GM21786 (cell line): ENCODE results near the gene NPTX2.

Experiments used
- ATAC-seq: cut with Tn5 transposase; IDR thresholded peaks from one replicate; pipeline ENCODE4 v1.9.1; 2021; ENCODE audit not compliant: unreplicated experiment

NPTX2 gene

DNA sequence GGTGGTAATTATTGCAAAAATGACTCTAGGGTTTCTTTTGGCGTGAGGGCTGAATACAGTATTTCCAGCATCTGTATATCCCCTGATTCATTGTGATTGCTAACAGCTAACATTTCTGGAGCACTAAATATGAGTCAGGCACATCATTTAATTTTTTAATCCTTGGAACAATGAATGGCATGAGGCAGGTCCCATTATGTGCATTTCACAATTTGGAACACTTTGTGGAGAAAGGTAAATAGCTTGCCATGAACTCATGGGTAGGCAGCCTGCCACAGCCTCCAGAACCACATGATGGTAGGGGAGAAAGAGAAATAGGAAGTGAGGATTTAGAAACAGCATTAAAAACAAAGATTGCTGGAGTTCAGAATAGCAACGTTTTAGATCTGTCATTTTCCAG is 1.7 kb downstream of the NPTX2 start:
- no peak for ATAC-seq

DNA sequence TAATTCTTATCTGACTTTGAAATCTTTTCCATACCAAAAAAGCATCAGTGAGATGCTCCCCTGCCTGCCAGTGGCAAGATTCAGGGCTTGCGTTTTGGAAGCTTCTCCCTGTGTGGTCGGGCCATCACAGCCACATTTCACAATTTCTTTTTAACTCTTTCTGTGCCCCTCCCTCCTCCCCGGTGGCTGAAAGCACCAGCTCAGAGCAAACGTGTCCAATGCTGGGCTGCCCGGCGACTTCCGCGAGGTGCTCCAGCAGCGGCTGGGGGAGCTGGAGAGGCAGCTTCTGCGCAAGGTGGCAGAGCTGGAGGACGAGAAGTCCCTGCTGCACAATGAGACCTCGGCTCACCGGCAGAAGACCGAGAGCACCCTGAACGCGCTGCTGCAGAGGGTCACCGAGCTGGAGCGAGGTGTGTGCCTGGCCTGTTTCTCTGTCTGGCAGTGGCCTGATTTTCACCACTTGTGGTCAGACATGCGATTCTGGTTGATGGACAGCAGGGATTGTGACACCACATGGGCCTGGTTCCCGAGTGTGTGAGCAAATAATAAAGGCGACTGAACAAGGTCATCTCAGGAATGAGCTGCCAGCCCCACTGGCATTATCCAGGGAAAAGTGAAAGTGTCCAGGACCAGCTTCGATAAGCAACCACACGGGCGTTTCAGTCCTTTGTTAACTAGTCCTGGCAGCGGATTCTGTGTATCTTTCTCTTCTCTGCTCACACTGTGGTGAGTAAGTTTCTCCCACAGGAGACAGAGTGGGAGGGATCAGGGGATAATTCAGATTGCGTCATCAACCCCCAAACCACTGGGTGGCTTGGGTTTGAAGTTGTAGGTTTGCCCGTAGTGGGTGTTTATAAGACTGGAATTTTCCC is 2.6 kb downstream of the NPTX2 start:
- ATAC-seq: no peak

DNA sequence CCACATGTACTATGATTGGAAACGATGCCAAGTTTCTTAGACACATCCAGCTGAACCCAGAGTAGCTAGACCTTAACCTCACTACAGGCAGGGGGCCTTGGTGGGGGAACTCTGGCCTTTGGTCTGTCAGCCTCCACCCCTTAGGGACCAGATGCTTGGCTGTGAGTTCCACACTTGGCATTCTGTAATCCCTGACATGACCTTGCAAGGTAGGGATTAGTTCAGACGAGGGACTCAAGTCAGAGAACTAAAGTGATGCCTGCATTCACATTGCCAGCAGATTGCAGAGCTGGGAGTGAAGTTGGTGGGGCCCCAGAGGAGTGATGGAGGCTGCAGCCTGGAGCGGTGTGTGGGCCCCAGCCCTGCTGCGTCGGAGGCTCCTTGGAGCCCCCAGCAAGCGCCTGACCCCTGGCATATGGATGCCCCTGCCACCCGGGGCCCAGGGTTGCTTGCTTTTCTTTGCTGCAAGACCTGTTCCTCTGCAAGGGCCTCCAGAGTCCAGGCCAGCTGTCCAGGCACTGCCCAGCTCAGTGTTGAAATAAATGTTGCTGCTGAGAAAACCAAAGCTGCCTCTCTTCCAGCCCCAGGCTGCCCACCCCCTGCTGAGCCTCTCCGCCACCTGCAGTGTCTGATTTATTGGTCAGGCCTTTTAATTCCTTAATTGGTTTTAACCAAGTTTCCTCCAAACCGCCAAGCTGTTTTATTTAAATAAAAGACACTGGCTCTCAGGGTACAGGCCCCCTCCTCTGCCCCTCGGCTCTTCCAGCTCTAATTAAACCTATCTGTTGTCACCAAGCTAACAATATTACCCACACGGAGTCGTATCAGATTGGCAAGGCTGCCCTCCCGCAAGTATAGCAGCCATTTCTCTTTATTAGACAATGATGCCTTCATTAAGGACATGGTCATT is 4.7 kb downstream of the NPTX2 start:
- ATAC-seq: no peak

DNA sequence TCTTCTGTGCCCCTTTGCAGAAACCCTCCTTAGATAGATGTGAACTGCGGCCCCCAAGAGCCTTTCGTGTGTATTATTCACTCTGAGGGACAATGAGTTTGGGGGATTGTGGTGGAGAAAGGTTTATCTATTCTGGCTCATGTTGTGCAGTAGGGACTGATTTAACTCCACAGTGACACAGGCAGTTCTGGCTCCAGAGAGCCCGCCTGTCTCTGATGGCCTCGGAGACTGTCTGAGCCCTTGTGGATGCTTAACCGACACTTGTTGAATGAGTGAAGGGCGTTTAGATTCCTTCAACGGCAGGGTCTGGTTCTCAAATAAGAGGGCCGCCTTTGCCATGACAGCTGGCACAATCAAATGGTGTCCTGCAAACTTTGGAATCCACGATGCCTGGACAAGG is 5.8 kb downstream of the NPTX2 start:
- no peak for ATAC-seq

DNA sequence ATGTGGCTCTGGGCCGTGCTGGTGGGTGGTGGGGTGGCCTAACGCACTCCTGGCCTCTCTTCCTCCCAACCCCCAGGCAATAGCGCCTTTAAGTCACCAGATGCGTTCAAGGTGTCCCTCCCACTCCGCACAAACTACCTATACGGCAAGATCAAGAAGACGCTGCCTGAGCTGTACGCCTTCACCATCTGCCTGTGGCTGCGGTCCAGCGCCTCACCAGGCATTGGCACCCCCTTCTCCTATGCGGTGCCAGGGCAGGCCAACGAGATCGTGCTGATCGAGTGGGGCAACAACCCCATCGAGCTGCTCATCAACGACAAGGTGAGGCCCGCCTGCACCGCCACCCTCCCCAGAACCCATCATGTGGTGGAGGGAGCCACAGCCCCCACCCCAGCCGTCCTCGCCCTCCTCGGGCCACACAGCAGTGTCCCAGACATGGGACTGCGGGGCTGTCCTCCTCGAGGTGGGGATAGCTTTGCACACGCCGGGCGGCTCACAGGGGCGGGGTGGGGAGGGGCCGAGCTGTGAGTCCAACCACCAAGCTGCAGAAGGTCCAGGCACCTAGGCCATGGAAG is 7.8 kb downstream of the NPTX2 start:
- no peak for ATAC-seq

DNA sequence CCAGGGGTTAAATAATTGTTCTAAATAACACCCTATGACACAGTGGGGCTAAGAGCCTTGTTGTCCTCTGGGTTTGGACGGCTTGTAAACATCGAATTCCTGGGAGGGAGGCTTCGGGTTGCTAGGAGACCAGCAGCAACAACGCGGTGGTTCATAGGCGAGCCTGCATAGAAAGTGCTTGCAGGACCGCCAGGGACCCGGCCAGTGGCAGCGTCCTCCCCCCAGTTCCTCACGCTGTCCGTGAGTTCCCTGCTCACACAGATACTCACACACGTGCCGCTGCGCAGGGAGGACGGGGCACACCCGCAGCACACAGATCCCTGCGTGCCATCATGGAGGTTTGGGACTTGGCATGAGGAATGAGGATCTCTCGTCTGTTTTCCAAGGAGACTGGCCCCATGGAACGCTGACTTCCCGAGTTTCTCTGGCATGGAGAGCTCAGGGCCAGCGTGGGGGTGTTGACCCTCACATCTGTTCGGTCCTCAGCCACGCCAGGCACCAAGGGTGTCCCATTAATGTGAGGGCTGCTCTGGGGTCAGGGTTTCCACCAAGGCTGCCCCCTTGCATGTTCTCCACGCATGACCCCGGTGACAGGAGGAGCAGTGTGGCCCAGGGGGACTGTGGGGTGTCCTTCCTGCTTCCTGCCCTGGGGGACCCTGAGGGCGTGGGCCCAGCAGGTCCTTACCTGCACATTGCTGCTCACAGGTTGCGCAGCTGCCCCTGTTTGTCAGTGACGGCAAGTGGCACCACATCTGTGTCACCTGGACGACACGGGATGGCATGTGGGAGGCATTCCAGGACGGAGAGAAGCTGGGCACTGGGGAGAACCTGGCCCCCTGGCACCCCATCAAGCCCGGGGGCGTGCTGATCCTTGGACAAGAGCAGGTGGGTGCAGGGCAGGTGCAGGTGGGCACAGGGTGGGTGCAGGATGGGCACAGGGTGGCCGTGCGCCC is 9.7 kb downstream of the NPTX2 start:
- ATAC-seq: no peak

DNA sequence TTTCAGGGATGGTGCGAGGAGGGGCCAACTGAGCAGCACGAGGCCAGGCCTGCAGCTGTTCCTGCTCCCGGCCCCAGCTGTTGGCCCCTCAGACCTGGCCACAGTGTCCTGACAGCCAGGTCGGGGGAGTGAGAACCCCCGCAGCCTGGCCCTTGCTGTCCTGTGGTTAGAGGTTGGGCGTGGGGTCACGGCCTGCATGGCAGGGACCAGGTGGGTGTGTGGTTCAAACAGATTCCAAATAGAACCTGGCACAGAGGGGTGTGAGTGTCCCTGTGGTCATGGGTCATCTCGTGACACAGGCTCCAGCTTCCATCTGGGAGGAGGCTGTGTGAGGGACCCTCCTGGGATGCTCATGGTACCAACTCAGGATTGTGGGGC is 10.3 kb downstream of the NPTX2 start:
- ATAC-seq: no peak

DNA sequence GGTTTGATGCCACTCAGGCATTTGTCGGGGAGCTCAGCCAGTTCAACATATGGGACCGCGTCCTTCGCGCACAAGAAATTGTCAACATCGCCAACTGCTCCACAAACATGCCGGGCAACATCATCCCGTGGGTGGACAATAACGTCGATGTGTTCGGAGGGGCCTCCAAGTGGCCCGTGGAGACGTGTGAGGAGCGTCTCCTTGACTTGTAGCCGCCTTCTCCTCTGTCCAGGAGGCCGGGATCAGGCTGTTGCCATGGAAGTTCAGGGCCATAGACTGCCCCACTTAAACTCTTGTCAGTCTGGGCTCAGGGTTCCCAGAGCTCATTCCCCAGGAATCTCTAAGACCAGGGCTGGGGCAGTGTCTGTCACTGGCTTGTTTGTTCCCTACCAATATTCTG is 11.3 kb downstream of the NPTX2 start:
- no peak for ATAC-seq

DNA sequence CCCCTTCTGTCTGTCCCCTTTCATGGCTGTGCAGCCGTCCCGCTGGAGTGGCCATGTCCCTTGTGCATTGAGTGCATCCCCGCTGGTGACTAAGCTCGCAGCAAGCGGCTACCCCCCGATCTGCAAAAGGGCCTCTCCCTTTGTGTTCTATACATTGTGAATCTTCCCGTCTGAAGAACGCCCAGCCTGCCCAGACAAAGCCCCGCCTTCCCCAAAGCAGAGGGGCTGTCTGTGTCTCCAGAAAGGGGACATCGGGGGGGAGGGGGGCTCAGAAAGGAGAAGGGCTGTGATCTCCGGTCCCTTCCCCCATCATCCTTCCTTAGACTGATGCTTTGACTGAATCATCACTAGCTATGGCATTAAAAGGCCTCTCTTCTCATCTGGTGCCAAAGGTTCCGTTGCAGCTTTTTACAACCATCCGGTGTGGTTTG is 11.9 kb downstream of the NPTX2 start:
- ATAC-seq: no peak

DNA sequence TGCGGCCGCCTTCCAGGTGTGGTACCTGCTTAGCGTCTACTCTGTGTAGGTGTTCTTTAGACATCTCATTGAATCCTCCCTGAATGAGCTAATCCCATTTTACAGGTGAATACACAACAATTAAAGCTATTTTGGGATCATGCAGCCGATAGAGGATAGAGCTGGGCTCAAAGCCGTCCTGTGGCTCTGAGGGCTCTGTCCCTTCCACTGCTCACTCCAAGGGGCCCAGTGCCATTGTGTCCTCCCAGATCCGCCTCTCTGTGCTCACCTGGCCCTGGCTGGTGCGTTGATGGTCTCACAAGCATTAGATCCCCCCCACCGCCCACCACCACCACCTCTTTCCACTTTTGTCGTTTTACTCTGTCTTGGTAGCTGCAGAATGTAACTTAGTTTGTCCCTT is 13.1 kb downstream of the NPTX2 start:
- no peak for ATAC-seq

DNA sequence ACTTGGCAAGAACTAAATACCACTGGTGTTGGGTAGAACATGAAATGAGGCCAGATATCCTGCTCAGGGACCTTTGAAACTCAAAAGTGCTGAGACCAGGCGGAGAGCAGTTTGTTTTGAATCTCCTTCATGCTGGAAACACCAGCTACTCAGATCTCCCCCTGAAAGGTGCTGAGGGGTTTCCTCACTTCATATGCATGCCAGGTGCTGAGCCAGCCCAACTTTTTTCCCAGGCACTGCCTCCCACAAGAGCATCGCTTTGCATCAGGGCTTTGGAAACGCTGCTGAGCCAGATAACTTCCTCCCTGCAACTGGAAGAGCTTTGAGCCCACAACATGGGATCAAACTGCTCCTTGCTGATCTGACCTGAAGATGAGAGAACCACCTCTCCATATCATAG is 13.7 kb downstream of the NPTX2 start:
- no peak for ATAC-seq

DNA sequence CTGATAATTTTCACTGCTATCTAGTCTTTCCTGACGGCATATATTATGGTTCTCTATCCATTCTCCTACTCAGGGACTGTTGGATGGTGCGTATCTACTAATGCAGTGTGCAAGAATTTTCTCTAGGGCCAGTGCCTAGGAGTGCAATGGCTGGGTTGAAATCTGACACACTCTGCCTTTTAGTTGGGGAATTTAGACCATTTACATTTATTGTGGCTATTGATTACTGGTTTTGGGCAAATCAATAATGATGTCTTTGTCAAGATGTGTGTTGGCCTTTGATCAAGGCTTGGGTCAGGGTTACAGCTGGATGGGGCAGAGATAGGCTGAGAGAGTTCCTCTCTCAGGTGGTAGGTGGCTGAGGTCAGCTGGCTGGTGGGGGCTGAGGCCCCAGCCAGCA is 21.8 kb downstream of the NPTX2 start:
- ATAC-seq: no peak

DNA sequence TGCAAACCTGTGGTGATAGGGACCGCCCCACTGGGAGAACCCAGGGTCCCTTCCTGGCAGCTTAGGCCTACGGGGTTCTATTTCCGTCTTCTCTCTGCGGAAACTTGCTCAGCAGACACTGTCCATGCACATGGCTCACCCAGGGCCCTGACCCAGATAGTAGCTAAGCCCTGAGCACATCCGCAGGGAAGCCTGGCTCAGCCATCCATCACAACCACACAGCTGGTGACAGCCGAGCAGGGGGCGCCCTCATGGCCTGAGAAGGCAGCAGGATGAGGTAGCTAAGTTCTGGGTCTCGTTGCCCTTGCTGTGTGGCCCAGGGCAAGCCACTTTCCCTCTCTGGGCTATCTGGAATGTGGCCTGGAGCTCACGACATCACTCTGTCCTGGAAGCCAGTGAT is 23.3 kb downstream of the NPTX2 start:
- ATAC-seq: no peak

DNA sequence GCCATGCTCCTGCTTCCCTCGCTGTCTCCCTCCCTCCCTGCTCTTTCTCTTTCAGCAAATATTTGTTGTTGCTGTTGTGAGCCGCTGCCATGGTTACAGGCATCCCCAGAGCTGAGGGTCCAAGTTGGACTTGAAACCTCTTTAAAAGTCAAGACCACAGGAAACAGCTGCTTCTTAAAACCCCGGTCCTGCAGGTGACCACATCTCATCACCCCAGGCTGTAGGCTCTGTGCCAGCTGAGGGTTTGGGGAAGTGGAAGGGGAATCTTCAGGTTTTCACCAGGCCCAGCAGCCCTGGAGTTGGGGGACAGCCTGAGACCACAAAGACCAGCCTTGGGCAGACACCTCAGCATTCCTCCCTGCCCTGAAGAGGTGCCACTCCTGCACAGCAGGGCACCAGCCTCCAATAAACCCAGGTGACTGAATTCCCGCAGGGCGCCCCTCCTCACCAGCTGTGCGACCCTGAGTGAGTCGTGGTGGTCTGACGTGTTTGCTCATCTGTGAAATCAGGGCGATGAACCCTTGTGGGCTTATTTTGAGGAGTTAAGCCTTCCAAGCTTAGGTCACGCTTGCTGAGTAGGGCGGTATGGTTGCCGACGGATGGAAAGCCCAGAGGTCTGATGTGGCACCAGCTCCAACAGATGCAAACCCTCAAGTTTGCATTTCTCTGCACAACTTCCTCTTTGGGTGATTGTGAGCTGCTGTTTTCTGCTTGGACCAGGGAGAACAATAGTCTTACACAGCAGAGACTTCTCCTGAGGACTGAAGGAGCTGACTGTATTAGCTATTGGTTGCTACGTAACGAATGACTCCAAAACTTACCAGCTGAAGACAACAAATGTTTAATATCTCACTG is 24.8 kb downstream of the NPTX2 start:
- ATAC-seq: peak; percentile 73

DNA sequence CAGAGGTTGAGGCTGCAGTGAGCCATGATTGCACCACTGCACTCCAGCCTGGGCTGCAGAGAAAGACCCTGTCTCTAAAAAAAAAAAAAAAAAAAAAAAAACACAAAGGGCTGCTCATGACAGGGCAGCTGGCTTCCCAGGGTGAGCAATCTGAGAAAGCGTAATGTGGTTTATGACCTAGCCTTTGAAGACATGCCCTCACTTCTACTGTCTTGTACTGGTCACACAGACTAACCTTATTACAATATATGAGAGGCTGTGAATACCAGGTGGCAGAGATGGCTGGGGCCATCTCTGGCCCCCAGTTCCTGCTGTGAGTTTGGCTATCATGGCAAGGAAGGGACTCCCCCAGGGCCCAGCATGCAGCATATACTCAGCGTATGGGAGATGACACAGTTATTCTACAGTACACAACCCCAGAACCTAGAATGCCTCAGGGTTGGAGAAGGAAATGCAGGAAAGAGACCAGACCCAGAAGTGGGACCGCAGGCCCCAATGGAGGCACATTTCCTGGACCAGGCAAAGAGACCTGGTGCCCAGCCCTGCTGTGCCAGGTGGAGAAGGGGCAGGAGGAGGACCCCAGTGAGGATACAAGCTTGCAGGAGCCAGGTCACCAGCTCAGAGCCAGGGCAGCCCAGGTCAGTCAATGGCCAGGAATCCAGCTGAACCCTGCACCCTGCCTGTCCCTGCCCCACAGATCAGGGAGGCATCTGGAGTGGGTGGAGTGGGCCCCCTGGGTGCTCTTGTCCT is 26.3 kb downstream of the NPTX2 start:
- peak; percentile 32 for ATAC-seq

DNA sequence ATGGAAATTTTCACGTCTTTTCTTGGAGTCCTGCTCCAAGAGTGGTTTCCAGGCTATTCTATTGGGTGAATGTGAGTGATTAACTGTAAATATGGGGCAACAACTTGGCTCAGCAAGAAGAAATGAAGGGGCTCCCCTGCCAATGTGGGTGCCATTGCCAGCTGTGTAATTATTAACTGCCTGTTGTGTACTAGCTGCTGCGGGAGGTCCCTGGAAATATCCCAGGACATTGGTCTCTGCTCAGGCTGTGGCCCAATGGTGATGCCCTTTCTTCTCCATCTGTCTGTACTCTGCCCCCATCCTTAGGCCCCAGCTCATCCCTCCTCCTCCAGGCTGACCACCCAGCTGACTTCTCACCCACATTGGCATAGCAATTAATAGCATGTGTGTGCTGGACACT is 29.4 kb downstream of the NPTX2 start:
- no peak for ATAC-seq

DNA sequence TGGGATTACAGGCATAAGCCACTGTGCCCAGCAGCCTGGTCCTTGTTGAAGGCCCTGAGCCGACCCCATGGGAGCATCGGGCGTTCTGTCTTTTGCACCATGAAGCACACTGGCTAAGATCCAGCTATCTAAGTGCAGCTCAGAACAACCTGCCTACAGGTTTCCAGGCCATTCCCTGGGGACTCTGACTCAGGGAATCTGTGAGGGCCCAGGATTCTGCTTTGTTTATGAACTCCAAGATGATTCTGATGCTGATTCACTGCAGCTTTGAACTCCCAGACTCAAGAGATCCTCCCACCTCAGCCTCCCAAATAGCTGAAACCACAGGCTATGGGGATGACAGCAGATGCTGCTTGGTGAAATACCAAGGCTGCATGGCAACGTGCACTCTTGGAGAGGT is 30.2 kb downstream of the NPTX2 start:
- no peak for ATAC-seq

DNA sequence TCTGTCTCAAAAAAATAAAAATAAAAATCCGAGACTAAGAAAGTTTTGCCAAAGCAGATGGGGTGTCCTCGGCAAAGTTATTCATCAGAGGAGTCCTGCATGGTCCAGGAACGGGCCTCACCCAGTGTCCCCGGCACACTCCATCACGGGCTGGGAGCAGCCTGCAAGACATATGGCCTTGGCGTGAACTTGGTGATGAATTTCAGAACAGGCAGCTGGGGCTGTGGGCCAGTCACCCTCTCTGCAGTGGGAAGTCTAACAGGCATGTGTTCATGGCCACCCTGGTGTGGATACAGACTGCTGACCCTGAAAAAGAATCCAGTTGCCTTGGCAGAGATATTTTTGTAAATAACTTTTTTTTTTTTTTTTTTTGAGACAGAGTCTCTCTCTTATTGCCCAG is 34.7 kb downstream of the NPTX2 start:
- no peak for ATAC-seq
